AG04449 (cell line): ENCODE measurements around the gene SPAG8.

Experiments used
- CTCF ChIA-PET: fragments of 350-600 bp; formaldehyde crosslinking; extraction: SDS; loops from one replicate; lab custom pipeline; 2021; ENCODE audit warnings: antibody characterized with exemption; lab: Yijun Ruan, JAX
- POLR2A ChIA-PET: fragments of 400-600, 350-600 bp; formaldehyde crosslinking; extraction: SDS; loops from one replicate; lab custom pipeline; 2020; ENCODE audit warnings: antibody characterized with exemption, inconsistent platforms; lab: Yijun Ruan, JAX
- DNase-seq: peaks from one replicate; pipeline ENCODE4 v3.0.0-alpha.2; 2010; ENCODE audit warnings: low read depth, low spot score
- H3K4me3 ChIP-seq: 2 replicates; pipeline ENCODE4 v1.5.1; 2011; ENCODE audit warnings: low read depth, mild to moderate bottlenecking, control low read depth, low read length
- CTCF ChIP-seq: IDR thresholded peaks from one replicate; pipeline ENCODE4 v1.5.1; 2011; ENCODE audit warnings: mild to moderate bottlenecking, moderate library complexity, low read length, control low read depth, inconsistent platforms; ENCODE audit not compliant: insufficient read depth; ENCODE audit errors: missing control alignments

The SPAG8 gene

DNA sequence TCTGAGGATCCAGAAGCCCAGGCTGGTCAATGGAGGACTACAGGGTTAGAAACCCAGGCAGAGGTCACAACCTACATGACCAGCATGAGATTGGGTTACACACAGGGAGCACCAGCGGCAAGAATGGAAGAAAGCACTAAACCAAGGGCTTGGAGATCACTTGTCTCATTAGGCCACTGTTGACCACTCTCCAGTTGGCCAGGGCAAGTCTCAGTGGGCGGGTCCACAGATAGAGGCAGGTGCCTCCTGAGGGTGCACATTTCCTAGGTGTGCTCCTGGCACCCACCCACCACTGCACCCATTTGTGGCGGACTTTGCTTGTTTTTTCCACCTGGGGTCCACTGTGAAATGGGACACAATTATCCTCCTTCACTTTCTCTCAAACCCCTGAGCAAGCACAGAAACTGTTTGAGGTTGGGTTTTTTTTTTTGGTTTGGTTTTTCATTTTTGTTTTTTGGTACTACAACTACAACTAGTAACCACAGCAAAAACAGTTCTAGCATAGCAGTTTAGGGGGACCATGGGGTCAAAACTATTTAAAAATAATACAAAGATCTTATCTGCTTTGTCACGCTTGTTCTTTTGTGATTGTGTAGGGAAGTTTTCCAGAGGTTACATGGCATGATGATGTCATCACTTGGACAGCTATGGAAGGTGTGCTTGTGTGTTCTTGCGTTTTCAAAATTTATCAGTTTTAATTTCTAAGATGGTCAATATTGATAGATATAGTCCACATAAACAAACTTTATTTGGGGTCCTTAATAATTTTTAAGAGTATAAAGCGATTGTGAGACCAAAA lies 14.6 kb downstream of the SPAG8 start:
- CTCF ChIA-PET: interaction anchor here (0.9 to 1.9 kb wide), 4 partner anchors 29 to 148 kb away, joined by 3 to 6 read pairs (median 4); no protein-coding TSS in a partner anchor
- no peak for DNase-seq

GRCh38 chr9:35795695-35796094 lies 16.4 kb downstream of the SPAG8 start:
- DNase-seq: no peak
- no peak overlapping the region for H3K4me3 ChIP-seq
- CTCF ChIA-PET: interaction anchor here (1.7 to 2.3 kb wide), 3 partner anchors 11 to 87 kb away, joined by 3 to 6 read pairs (median 4); no protein-coding TSS in a partner anchor
- POLR2A ChIA-PET: no interaction called here
- no peak for TF ChIP-seq CTCF

More for the DNA sequence above, 14.6 kb downstream of the SPAG8 start:
- POLR2A ChIA-PET: interaction anchor here (0.5 kb wide), 1 partner anchor 1338 kb away, joined by 3 read pairs; no protein-coding TSS in a partner anchor
- TF ChIP-seq CTCF: no peak
- H3K4me3 ChIP-seq: no peak overlapping the region

- H3K4me3 ChIP-seq: peak overlapping the region; percentile 64
- ChIA-PET POLR2A (interaction anchor here (0.6 kb wide), 1 partner anchor 168 kb away, joined by 3 read pairs; no protein-coding TSS in a partner anchor), CTCF (interaction anchor here (1.0 to 8.2 kb wide), 8 partner anchors 13 to 215 kb away, joined by 3 to 201 read pairs (median 6); partner anchors contain the start of genes FAM221B, HINT2, HRCT1 and SPAG8)
- TF ChIP-seq CTCF: no peak
- DNase-seq: no peak
These were observed 18.6 kb downstream of the SPAG8 start for GRCh38 chr9:35793461-35793860.

DNA sequence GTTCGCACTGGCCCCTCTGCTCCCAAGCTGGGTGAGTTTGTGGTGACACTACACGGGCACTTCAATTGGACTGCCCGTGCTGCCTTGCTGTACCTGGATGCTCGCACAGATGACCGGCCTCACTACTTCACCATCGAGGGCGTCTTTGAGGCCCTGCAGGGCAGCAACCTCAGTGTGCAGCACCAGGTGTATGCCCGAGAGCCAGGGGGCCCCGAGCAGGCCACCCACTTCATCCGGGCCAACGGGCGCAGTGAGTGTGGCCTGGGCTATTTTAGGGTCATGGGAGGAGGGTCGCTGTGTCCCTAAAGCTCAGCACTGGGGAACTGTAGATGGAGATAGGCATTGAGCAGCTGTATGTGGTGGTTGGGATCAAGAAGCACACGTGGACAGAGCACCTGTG lies 19.2 kb downstream of the SPAG8 start:
- ChIA-PET CTCF (interaction anchor here (1.0 to 8.2 kb wide), 8 partner anchors 14 to 216 kb away, joined by 3 to 201 read pairs (median 6); partner anchors contain the start of genes FAM221B, HINT2, HRCT1 and SPAG8), POLR2A (interaction anchor here (0.6 kb wide), 1 partner anchor 169 kb away, joined by 3 read pairs; no protein-coding TSS in a partner anchor)
- H3K4me3 ChIP-seq: peak overlapping the region; percentile 64
- no peak for TF ChIP-seq CTCF
- DNase-seq: no peak

- TF ChIP-seq CTCF: no peak
- ChIA-PET POLR2A (no interaction called here), CTCF (interaction anchor here (0.6 to 8.2 kb wide), 14 partner anchors 14 to 536 kb away, joined by 3 to 201 read pairs (median 4); partner anchors contain the start of genes FAM221B, HINT2, HRCT1 and SPAG8)
- no peak for DNase-seq
- peak overlapping the region; percentile 64 for H3K4me3 ChIP-seq
These were observed 19.8 kb downstream of the SPAG8 start for GRCh38 chr9:35792024-35792813.
